Stimulated activated memory B cell treated with anti-CD40 and anti-IgM and Interleukin-4, amounts not matched to agents 10 μg/mL and 1 μg/mL and 100 μg/mL, for 72 hours (primary cell): ENCODE results near the gene TSEN15.

Source experiments
- ATAC-seq: fragments of 150-1000 bp; cut with Tn5 transposase; 2 replicates; pipeline ENCODE4 v1.10.0; 2021
- H3K27ac Mint-ChIP-seq: one replicate; pipeline ENCODE4 v1.8.0; 2022; ENCODE audit warnings: mild to moderate bottlenecking, mixed read lengths
- H3K27me3 Mint-ChIP-seq: one replicate; pipeline ENCODE4 v1.8.0; 2022; ENCODE audit warnings: mixed read lengths
- H3K36me3 Mint-ChIP-seq: one replicate; pipeline ENCODE4 v1.8.0; 2022; ENCODE audit warnings: mixed read lengths
- H3K4me1 Mint-ChIP-seq: one replicate; pipeline ENCODE4 v1.8.0; 2022; ENCODE audit warnings: mixed read lengths
- H3K4me3 Mint-ChIP-seq: one replicate; pipeline ENCODE4 v1.8.0; 2022; ENCODE audit warnings: mild to moderate bottlenecking, moderate library complexity, mixed read lengths
- H3K9me3 Mint-ChIP-seq: one replicate; pipeline ENCODE4 v1.8.0; 2022; ENCODE audit warnings: mixed read lengths

Gene TSEN15

GRCh38 chr1:184051485-184052193, at the start of gene TSEN15:
Gene TSEN15 (plus strand): TSS chr1:184051730. CDS start chr1:184051756, 26 bp downstream.
- H3K27me3 Mint-ChIP-seq = peaks cover 26% of the 10 kb centered on the region
- H3K4me3 Mint-ChIP-seq = peak within 1 kb of the TSS; percentile 100
- H3K9me3 Mint-ChIP-seq = no peaks in the 10 kb centered on the region
- peaks cover 23% of the 10 kb centered on the region for H3K4me1 Mint-ChIP-seq
- peak within 1 kb of the TSS; percentile 89 for H3K27ac Mint-ChIP-seq
- H3K36me3 Mint-ChIP-seq = peaks cover 15% of the 10 kb centered on the region
- peak; percentile 98 for ATAC-seq

DNA sequence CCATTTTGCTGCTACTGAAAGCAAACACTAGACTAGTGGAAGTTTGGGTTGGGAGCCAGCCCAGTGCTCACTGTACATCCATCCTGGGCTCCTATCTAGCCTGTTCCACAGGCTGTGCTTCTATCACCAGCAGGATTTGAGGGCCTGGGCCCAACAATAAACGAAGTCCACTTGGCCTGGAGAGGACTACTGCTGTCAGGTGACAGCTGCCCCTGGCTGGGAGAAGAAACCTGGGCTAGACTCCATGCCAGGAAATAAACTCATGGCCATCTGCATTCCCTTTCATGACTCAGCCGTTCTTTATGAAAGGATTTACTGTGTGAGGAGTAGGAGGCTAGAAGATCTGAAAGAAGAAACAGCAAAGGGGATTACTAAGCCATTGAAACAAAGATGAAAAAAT, 49.5 kb upstream of the TSEN15 start:
- Mint-ChIP-seq H3K4me3 (no peak overlapping the region), H3K4me1 (no peaks in the 10 kb centered on the region), H3K27me3 (peaks cover 37% of the 10 kb centered on the region), H3K27ac (no peak overlapping the region), H3K36me3 (no peaks in the 10 kb centered on the region), H3K9me3 (no peaks in the 10 kb centered on the region)
- ATAC-seq = no peak

GRCh38 chr1:184004935-184005334, 46.6 kb upstream of the TSEN15 start:
- H3K36me3 Mint-ChIP-seq = no peaks in the 10 kb centered on the region
- peak; percentile 31 for ATAC-seq
- H3K27ac Mint-ChIP-seq = no peak overlapping the region
- no peaks in the 10 kb centered on the region for H3K9me3 Mint-ChIP-seq
- H3K4me1 Mint-ChIP-seq = no peaks in the 10 kb centered on the region
- peaks cover 41% of the 10 kb centered on the region for H3K27me3 Mint-ChIP-seq
- no peak overlapping the region for H3K4me3 Mint-ChIP-seq

- H3K27ac Mint-ChIP-seq = no peak overlapping the region
- H3K9me3 Mint-ChIP-seq = no peaks in the 10 kb centered on the region
- ATAC-seq = no peak
- no peaks in the 10 kb centered on the region for H3K4me1 Mint-ChIP-seq
- H3K4me3 Mint-ChIP-seq = no peak overlapping the region
- H3K36me3 Mint-ChIP-seq = no peaks in the 10 kb centered on the region
- peaks cover 36% of the 10 kb centered on the region for H3K27me3 Mint-ChIP-seq
Observed at GRCh38 chr1:184005506-184005905, 46.0 kb upstream of the TSEN15 start.

GRCh38 chr1:184010788-184011187, 40.7 kb upstream of the TSEN15 start:
- ATAC-seq = no peak
- no peaks in the 10 kb centered on the region for H3K4me1 Mint-ChIP-seq
- H3K27ac Mint-ChIP-seq = no peak overlapping the region

GRCh38 chr1:184012187-184012586, 39.3 kb upstream of the TSEN15 start:
- ATAC-seq = no peak
- Mint-ChIP-seq H3K9me3 (no peaks in the 10 kb centered on the region), H3K36me3 (no peaks in the 10 kb centered on the region), H3K4me1 (no peaks in the 10 kb centered on the region), H3K27me3 (peaks cover 45% of the 10 kb centered on the region), H3K4me3 (no peak overlapping the region), H3K27ac (no peak overlapping the region)

More at GRCh38 chr1:184010788-184011187, 40.7 kb upstream of the TSEN15 start:
- no peaks in the 10 kb centered on the region for H3K36me3 Mint-ChIP-seq
- no peak overlapping the region for H3K4me3 Mint-ChIP-seq
- H3K27me3 Mint-ChIP-seq = peaks cover 59% of the 10 kb centered on the region
- no peaks in the 10 kb centered on the region for H3K9me3 Mint-ChIP-seq

GRCh38 chr1:184014271-184014670, 37.3 kb upstream of the TSEN15 start:
- Mint-ChIP-seq H3K27me3 (peaks cover 38% of the 10 kb centered on the region), H3K9me3 (no peaks in the 10 kb centered on the region), H3K4me1 (no peaks in the 10 kb centered on the region), H3K4me3 (no peak overlapping the region), H3K36me3 (no peaks in the 10 kb centered on the region), H3K27ac (no peak overlapping the region)
- ATAC-seq = no peak

DNA sequence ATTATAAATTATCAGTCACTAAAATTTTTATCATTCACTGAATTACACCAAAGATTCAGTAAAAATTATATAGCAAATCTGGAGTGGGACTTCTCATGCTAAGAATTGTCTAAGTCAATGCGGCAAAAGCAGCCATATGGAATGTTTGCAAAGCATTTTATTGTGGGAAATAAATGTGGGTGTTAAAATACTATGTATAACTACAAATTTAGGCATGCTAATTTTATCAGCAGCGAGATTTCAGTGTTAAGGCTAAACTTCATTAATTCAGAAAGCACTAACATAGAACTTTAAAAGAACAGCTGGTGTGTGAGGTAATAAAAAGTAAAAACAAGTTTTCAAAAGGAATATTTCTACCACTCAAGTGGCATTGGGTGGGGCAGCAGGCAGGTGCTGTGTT, 35.4 kb upstream of the TSEN15 start:
- H3K36me3 Mint-ChIP-seq = no peaks in the 10 kb centered on the region
- no peaks in the 10 kb centered on the region for H3K4me1 Mint-ChIP-seq
- H3K9me3 Mint-ChIP-seq = no peaks in the 10 kb centered on the region
- H3K4me3 Mint-ChIP-seq = no peak overlapping the region
- ATAC-seq = no peak
- H3K27ac Mint-ChIP-seq = no peak overlapping the region
- peaks cover 34% of the 10 kb centered on the region for H3K27me3 Mint-ChIP-seq

- no peaks in the 10 kb centered on the region for H3K36me3 Mint-ChIP-seq
- ATAC-seq = no peak
- peaks cover 39% of the 10 kb centered on the region for H3K27me3 Mint-ChIP-seq
- H3K4me1 Mint-ChIP-seq = no peaks in the 10 kb centered on the region
- no peak overlapping the region for H3K4me3 Mint-ChIP-seq
- no peak overlapping the region for H3K27ac Mint-ChIP-seq
- no peaks in the 10 kb centered on the region for H3K9me3 Mint-ChIP-seq
Observed at GRCh38 chr1:184017306-184017705, 34.2 kb upstream of the TSEN15 start.

DNA sequence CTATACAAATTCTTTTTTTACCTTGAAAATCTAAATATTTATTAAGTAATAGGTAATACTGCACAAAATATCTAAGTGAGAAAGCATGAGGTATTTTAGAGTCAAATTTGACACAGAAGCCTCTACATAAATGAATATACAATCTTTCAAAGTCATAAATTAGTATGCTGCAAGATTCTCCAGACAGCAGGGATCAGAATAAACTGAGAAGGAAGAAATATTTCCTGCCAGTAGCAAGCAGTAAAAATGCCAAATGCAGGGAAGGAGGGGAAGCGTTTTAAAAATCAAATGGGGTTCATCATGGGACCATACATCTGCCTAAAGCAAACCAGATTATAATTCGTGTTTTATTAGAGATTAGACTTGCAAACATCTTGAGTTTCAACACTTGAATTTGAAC, 32.9 kb upstream of the TSEN15 start:
- Mint-ChIP-seq H3K27ac (no peak overlapping the region), H3K27me3 (peaks cover 30% of the 10 kb centered on the region), H3K36me3 (no peaks in the 10 kb centered on the region), H3K9me3 (no peaks in the 10 kb centered on the region), H3K4me1 (no peaks in the 10 kb centered on the region), H3K4me3 (no peak overlapping the region)
- ATAC-seq = no peak

- Mint-ChIP-seq H3K36me3 (no peaks in the 10 kb centered on the region), H3K4me1 (no peaks in the 10 kb centered on the region), H3K9me3 (no peaks in the 10 kb centered on the region), H3K27me3 (peaks cover 25% of the 10 kb centered on the region), H3K4me3 (no peak overlapping the region), H3K27ac (no peak overlapping the region)
- no peak for ATAC-seq
Observed at GRCh38 chr1:184019069-184019468, 32.5 kb upstream of the TSEN15 start.

GRCh38 chr1:184019506-184019905, 32.0 kb upstream of the TSEN15 start:
- Mint-ChIP-seq H3K27ac (no peak overlapping the region), H3K36me3 (no peaks in the 10 kb centered on the region), H3K4me1 (no peaks in the 10 kb centered on the region), H3K27me3 (peaks cover 21% of the 10 kb centered on the region), H3K9me3 (no peaks in the 10 kb centered on the region), H3K4me3 (no peak overlapping the region)
- ATAC-seq = no peak

DNA sequence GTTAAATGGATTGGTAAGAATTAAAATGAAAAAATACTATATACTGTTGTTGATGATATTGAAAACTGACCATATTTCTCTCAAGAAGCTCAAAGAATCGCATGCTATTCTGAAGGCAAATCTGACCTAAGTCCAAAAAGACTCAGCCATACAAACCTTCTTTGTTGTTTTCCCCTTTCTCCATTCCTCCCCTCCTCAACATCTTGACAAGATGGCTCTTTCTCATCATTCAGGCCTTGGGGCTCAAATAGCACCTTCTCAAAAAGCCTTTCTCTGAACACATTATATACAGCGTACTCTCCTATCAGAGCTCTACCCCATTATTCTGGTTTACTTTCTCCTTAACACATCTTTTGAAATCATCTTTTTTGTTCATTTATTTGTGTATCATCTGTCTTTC, 31.2 kb upstream of the TSEN15 start:
- ATAC-seq = no peak
- H3K4me3 Mint-ChIP-seq = no peak overlapping the region
- no peaks in the 10 kb centered on the region for H3K9me3 Mint-ChIP-seq
- H3K27me3 Mint-ChIP-seq = peaks cover 17% of the 10 kb centered on the region
- no peak overlapping the region for H3K27ac Mint-ChIP-seq
- H3K4me1 Mint-ChIP-seq = no peaks in the 10 kb centered on the region
- H3K36me3 Mint-ChIP-seq = no peaks in the 10 kb centered on the region

DNA sequence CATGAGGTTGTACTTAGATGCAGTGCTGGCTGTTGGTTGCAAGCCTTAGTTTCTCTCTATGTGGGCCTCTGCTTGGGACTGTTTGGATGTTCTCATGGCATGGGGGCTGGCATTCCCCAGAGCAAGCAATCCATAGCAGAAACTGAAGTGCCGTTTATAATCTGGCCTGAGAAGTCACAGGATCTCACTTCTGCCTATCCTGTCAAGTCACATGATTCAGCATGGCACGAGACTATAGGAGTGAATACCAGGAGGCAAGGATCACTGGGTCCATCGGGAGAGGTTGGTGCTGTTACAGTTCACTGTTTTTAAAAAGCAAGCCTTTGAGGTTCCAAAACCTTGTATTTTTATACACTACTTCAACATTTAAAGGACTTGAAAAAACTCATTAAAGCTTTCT, 30.7 kb upstream of the TSEN15 start:
- no peak overlapping the region for H3K27ac Mint-ChIP-seq
- no peaks in the 10 kb centered on the region for H3K9me3 Mint-ChIP-seq
- H3K4me1 Mint-ChIP-seq = no peaks in the 10 kb centered on the region
- H3K36me3 Mint-ChIP-seq = no peaks in the 10 kb centered on the region
- no peak overlapping the region for H3K4me3 Mint-ChIP-seq
- H3K27me3 Mint-ChIP-seq = peaks cover 22% of the 10 kb centered on the region
- no peak for ATAC-seq

- ATAC-seq = no peak
- Mint-ChIP-seq H3K4me3 (no peak overlapping the region), H3K27ac (no peak overlapping the region), H3K9me3 (no peaks in the 10 kb centered on the region), H3K27me3 (peaks cover 31% of the 10 kb centered on the region), H3K36me3 (no peaks in the 10 kb centered on the region), H3K4me1 (no peaks in the 10 kb centered on the region)
Observed at GRCh38 chr1:184021728-184022127, 29.8 kb upstream of the TSEN15 start.

DNA sequence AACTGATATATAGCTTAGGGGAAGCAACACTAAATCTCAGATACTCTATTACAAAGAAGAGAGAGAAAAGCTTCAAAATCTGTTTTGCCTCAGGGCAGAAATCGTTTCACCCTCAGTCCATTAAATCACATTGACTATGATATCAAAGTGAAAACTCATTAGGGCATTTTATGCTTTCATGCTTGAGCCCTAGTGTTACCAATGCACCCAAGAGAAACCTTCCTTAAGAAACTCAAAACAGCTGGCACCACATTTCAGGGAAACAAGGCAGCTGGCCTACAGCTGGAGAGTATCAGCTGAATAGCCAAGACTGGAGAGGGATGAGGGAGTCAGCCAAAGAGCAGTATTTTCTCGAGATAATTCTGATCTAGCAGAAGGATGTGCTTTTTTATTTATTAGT, 28.9 kb upstream of the TSEN15 start:
- ATAC-seq = no peak
- peaks cover 34% of the 10 kb centered on the region for H3K27me3 Mint-ChIP-seq
- H3K36me3 Mint-ChIP-seq = no peaks in the 10 kb centered on the region
- H3K4me1 Mint-ChIP-seq = no peaks in the 10 kb centered on the region
- H3K27ac Mint-ChIP-seq = no peak overlapping the region
- no peak overlapping the region for H3K4me3 Mint-ChIP-seq
- H3K9me3 Mint-ChIP-seq = no peaks in the 10 kb centered on the region
